Astrocyte of the cerebellum (primary cell): ENCODE data around the gene MRPL30.
"Not testable (repeated sequence)": the region's sequence is repeated elsewhere in the genome, so short reads cannot be mapped to it uniquely, and the experiment has no call there.

Experiments used
- DNase-seq: peaks from one replicate; pipeline ENCODE4 v3.0.0-alpha.2; 2011; ENCODE audit warnings: low read depth
- H3K4me3 ChIP-seq: 2 replicates; pipeline ENCODE4 v1.5.1; 2011; ENCODE audit warnings: mild to moderate bottlenecking, low read depth, low read length, moderate library complexity
- CTCF ChIP-seq: IDR thresholded peaks from 2 replicates; pipeline ENCODE4 v1.5.1; 2012; ENCODE audit warnings: low read length, low read depth, moderate library complexity, mild to moderate bottlenecking; ENCODE audit errors: missing control alignments
- in situ Hi-C: cut with HindIII; loops from 2 replicates; pipeline ENCODE4 v1.10.0; 2017; ENCODE audit warnings: low sequenced_read_pairs

MRPL30 gene

GRCh38 chr2:99180755-99181623 lies at the start of gene MRPL30, which contains the start of gene MITD1:
Gene MRPL30 (plus strand): TSS chr2:99181184. CDS start chr2:99186204, 5,020 bp downstream.
Gene MITD1 (minus strand): TSS chr2:99181058. CDS start chr2:99180981, 77 bp downstream.
- no peak for TF ChIP-seq CTCF
- DNase-seq, result peak; percentile 93
- H3K4me3 ChIP-seq, result peak within 1 kb of the TSS; percentile 69
- in situ Hi-C loops, result no loop called here

GRCh38 chr2:99135044-99135556 lies 45.9 kb upstream of the MRPL30 start:
- in situ Hi-C loops, H3K4me3 ChIP-seq, DNase-seq: not testable (repeated sequence)

- DNase-seq, result no peak
- no peak for TF ChIP-seq CTCF
- in situ Hi-C loops, result no loop called here
- H3K4me3 ChIP-seq, result no peak overlapping the region
Measured at GRCh38 chr2:99139003-99139402, 42.0 kb upstream of the MRPL30 start.

- no peak for TF ChIP-seq CTCF
- DNase-seq, result no peak
- peak overlapping the region; percentile 80 for H3K4me3 ChIP-seq
- in situ Hi-C loops, result no loop called here
Measured at GRCh38 chr2:99140056-99140859, 40.7 kb upstream of the MRPL30 start.

GRCh38 chr2:99140860-99141109 lies 40.2 kb upstream of the MRPL30 start:
- in situ Hi-C loops, result no loop called here
- peak overlapping the region; percentile 80 for H3K4me3 ChIP-seq
- TF ChIP-seq CTCF, result no peak
- no peak for DNase-seq

GRCh38 chr2:99141110-99142108 lies 39.6 kb upstream of the MRPL30 start, which contains the start of gene C2orf15:
Gene C2orf15 (plus strand): TSS chr2:99141707. CDS start chr2:99150559, 8,852 bp downstream.
- DNase-seq, result peak; percentile 59
- TF ChIP-seq CTCF, result no peak
- in situ Hi-C loops, result no loop called here
- H3K4me3 ChIP-seq, result peak within 1 kb of the TSS; percentile 80
